RWPE2 (cell line): ENCODE results near the gene ZNF333.
"Not testable (repeated sequence)": the region's sequence is repeated elsewhere in the genome, so short reads cannot be mapped to it uniquely, and the experiment has no call there.

Experiments used
- ATAC-seq: fragments of 200-7000 bp; cut with Tn5 transposase; 3 replicates; pipeline ENCODE4 v1.9.1; 2021; ENCODE audit warnings: low read depth
- DNase-seq: peaks from one replicate; pipeline ENCODE4 v3.0.0-alpha.2; 2020; ENCODE audit warnings: low spot score
- H3K27ac ChIP-seq: fragments of 450-650 bp; 2 replicates; pipeline ENCODE4 v1.5.1; 2017; ENCODE audit warnings: mild to moderate bottlenecking; ENCODE audit not compliant: poor library complexity, severe bottlenecking
- H3K27me3 ChIP-seq: fragments of 250-450 bp; sonication (Bioruptor Pico); 2 replicates; pipeline ENCODE4 v1.5.1; 2021; ENCODE audit warnings: mild to moderate bottlenecking, moderate library complexity; ENCODE audit not compliant: insufficient read depth, poor library complexity, severe bottlenecking
- H3K36me3 ChIP-seq: fragments of 250-450 bp; sonication (Bioruptor Pico); 2 replicates; pipeline ENCODE4 v1.5.1; 2020; ENCODE audit warnings: low read depth, mild to moderate bottlenecking, moderate library complexity
- H3K4me1 ChIP-seq: fragments of 250-450 bp; sonication (Bioruptor Pico); 2 replicates; pipeline ENCODE4 v1.5.1; 2021; ENCODE audit warnings: mild to moderate bottlenecking, moderate library complexity; ENCODE audit not compliant: insufficient read depth, poor library complexity, severe bottlenecking
- H3K4me3 ChIP-seq: fragments of 250-450 bp; sonication (Bioruptor Pico); 2 replicates; pipeline ENCODE4 v1.5.1; 2021; ENCODE audit warnings: mild to moderate bottlenecking, moderate library complexity; ENCODE audit not compliant: severe bottlenecking
- H3K9me3 ChIP-seq: fragments of 250-450 bp; sonication (Bioruptor Pico); 2 replicates; pipeline ENCODE4 v1.5.1; 2021; ENCODE audit warnings: mild to moderate bottlenecking, moderate library complexity; ENCODE audit not compliant: severe bottlenecking
- CTCF ChIP-seq: fragments of 450-650 bp; IDR thresholded peaks from one replicate; pipeline ENCODE4 v1.5.1; 2017; ENCODE audit warnings: mild to moderate bottlenecking, moderate library complexity; ENCODE audit not compliant: poor library complexity, severe bottlenecking

Gene ZNF333

GRCh38 chr19:14769201-14769600, 79.4 kb downstream of the ZNF333 start:
- TF ChIP-seq CTCF = no peak
- Histone ChIP-seq H3K36me3 (no peaks in the 10 kb centered on the region), H3K9me3 (no peaks in the 10 kb centered on the region), H3K4me1 (no peaks in the 10 kb centered on the region), H3K27me3 (no peaks in the 10 kb centered on the region), H3K4me3 (no peak overlapping the region), H3K27ac (no peak overlapping the region)
- ATAC-seq (no peak), DNase-seq (peak; percentile 10)

GRCh38 chr19:14770136-14770535, 80.3 kb downstream of the ZNF333 start:
- Histone ChIP-seq H3K36me3 (no peaks in the 10 kb centered on the region), H3K4me1 (no peaks in the 10 kb centered on the region), H3K27me3 (no peaks in the 10 kb centered on the region), H3K9me3 (no peaks in the 10 kb centered on the region), H3K27ac (no peak overlapping the region), H3K4me3 (no peak overlapping the region)
- ATAC-seq (no peak), DNase-seq (no peak)
- TF ChIP-seq CTCF = no peak

GRCh38 chr19:14770944-14771839, 81.3 kb downstream of the ZNF333 start:
- Histone ChIP-seq H3K36me3 (no peaks in the 10 kb centered on the region), H3K27me3 (no peaks in the 10 kb centered on the region), H3K27ac (no peak overlapping the region), H3K4me3 (no peak overlapping the region), H3K4me1 (no peaks in the 10 kb centered on the region), H3K9me3 (no peaks in the 10 kb centered on the region)
- no peak for TF ChIP-seq CTCF
- DNase-seq (peak; percentile 21), ATAC-seq (no peak)

- Histone ChIP-seq H3K4me1 (no peaks in the 10 kb centered on the region), H3K27ac (no peak overlapping the region), H3K9me3 (no peaks in the 10 kb centered on the region), H3K36me3 (no peaks in the 10 kb centered on the region), H3K4me3 (no peak overlapping the region), H3K27me3 (no peaks in the 10 kb centered on the region)
- ATAC-seq (no peak), DNase-seq (peak; percentile 15)
- no peak for TF ChIP-seq CTCF
These were observed 82.6 kb downstream of the ZNF333 start for GRCh38 chr19:14772467-14772866.

GRCh38 chr19:14772995-14773394, 83.1 kb downstream of the ZNF333 start:
- no peak overlapping the region for H3K4me3 ChIP-seq
- no peak for DNase-seq
- no peaks in the 10 kb centered on the region for H3K4me1 ChIP-seq
- no peaks in the 10 kb centered on the region for H3K36me3 ChIP-seq
- TF ChIP-seq CTCF = no peak
- no peak overlapping the region for H3K27ac ChIP-seq
- no peaks in the 10 kb centered on the region for H3K27me3 ChIP-seq
- H3K9me3 ChIP-seq = no peaks in the 10 kb centered on the region
- ATAC-seq = no peak

- H3K4me1 ChIP-seq, H3K27me3 ChIP-seq, H3K36me3 ChIP-seq, ATAC-seq, H3K27ac ChIP-seq, H3K4me3 ChIP-seq, H3K9me3 ChIP-seq: not testable (repeated sequence)
- peak; percentile 14 for DNase-seq
These were observed 83.9 kb downstream of the ZNF333 start for GRCh38 chr19:14773722-14774121.
